Measurements from ENCODE around the gene SCN2B. TPM values are rescaled to one million over a fixed set of nuclear protein-coding genes. Genes with fewer than 3 reads are reported as not detected.

Gene SCN2B
- total RNA-seq, 1 donor from 2014 or later, result 2.8 TPM

- H3K27ac Mint-ChIP-seq, result no peak overlapping the region
- H3K27me3 Mint-ChIP-seq, result peaks cover 75% of the 10 kb centered on the region
- no peak overlapping the region for H3K4me3 Mint-ChIP-seq
- no peak for DNase-seq (ENCODE audit: extremely low spot score, unreplicated experiment)
- no peaks in the 10 kb centered on the region for H3K9me3 Mint-ChIP-seq
- no peaks in the 10 kb centered on the region for H3K36me3 Mint-ChIP-seq
- no peak for TF ChIP-seq CTCF (conservative IDR thresholded peaks at IDR 0.05)
- no peaks in the 10 kb centered on the region for H3K4me1 Mint-ChIP-seq (ENCODE audit: unreplicated experiment)
Observed at GRCh38 chr11:118167253-118167652, 9.2 kb downstream of the SCN2B start.

- no peak for TF ChIP-seq CTCF (conservative IDR thresholded peaks at IDR 0.05)
- H3K36me3 Mint-ChIP-seq, result no peaks in the 10 kb centered on the region
- peaks cover 76% of the 10 kb centered on the region for H3K27me3 Mint-ChIP-seq
- no peak for DNase-seq (ENCODE audit: extremely low spot score, unreplicated experiment)
- no peaks in the 10 kb centered on the region for H3K4me1 Mint-ChIP-seq (ENCODE audit: unreplicated experiment)
- H3K9me3 Mint-ChIP-seq, result no peaks in the 10 kb centered on the region
- no peak overlapping the region for H3K4me3 Mint-ChIP-seq
- no peak overlapping the region for H3K27ac Mint-ChIP-seq
Observed at GRCh38 chr11:118166641-118167040, 9.8 kb downstream of the SCN2B start.

DNA sequence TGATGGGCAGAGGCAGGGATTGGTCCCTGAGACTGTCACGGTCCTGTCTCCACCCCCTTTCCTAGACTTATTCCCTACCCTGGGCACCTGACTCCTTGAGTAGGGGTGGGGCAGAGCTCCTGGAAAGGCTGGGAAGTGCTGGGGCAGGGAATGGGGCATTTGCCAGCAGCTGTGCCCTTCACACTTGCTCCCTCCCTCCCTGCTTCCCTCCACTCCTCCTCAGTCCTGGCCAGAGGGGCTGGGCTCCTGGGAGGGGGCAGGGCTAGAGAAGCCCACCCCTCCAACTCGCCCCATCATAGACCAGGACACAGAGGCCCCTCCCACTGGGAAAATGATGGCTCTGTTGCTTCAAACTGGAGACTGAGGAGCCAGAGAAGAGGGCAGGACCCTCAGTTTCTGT, 11.6 kb downstream of the SCN2B start:
- peaks cover 74% of the 10 kb centered on the region for H3K27me3 Mint-ChIP-seq
- no peaks in the 10 kb centered on the region for H3K4me1 Mint-ChIP-seq (ENCODE audit: unreplicated experiment)
- TF ChIP-seq CTCF (conservative IDR thresholded peaks at IDR 0.05), result no peak
- no peak for DNase-seq (ENCODE audit: extremely low spot score, unreplicated experiment)
- H3K27ac Mint-ChIP-seq, result no peak overlapping the region
- H3K4me3 Mint-ChIP-seq, result no peak overlapping the region
- H3K9me3 Mint-ChIP-seq, result no peaks in the 10 kb centered on the region
- H3K36me3 Mint-ChIP-seq, result no peaks in the 10 kb centered on the region

GRCh38 chr11:118163494-118163893, 12.9 kb downstream of the SCN2B start:
- Mint-ChIP-seq H3K27ac (no peak overlapping the region), H3K4me1 (ENCODE audit: unreplicated experiment) (no peaks in the 10 kb centered on the region), H3K36me3 (no peaks in the 10 kb centered on the region), H3K4me3 (no peak overlapping the region), H3K9me3 (no peaks in the 10 kb centered on the region), H3K27me3 (peaks cover 75% of the 10 kb centered on the region)
- no peak for DNase-seq (ENCODE audit: extremely low spot score, unreplicated experiment)
- no peak for TF ChIP-seq CTCF (conservative IDR thresholded peaks at IDR 0.05)

DNA sequence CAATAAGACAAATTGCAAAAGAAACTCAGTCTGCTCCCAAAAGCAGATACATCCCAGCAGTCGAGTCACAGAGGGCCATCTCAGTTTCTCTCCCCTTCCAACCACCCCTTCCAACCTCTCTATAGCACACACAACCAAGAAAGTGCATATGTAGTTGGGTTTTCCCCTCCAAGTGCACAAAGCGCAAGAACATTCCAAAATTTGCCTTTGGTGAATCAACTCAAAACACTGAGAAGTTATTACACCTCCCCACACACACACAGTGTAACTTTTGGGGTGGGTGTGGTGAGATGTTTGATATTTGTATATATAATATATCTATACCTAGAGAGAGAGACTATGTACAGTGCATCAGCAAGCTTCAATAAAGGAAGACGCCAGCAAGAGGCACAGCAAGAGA, 13.6 kb downstream of the SCN2B start:
- DNase-seq (ENCODE audit: extremely low spot score, unreplicated experiment), result no peak
- no peak overlapping the region for H3K4me3 Mint-ChIP-seq
- no peaks in the 10 kb centered on the region for H3K36me3 Mint-ChIP-seq
- no peaks in the 10 kb centered on the region for H3K9me3 Mint-ChIP-seq
- H3K4me1 Mint-ChIP-seq (ENCODE audit: unreplicated experiment), result no peaks in the 10 kb centered on the region
- no peak for TF ChIP-seq CTCF (conservative IDR thresholded peaks at IDR 0.05)
- peaks cover 76% of the 10 kb centered on the region for H3K27me3 Mint-ChIP-seq
- no peak overlapping the region for H3K27ac Mint-ChIP-seq

GRCh38 chr11:118161786-118162185, 14.7 kb downstream of the SCN2B start:
- no peaks in the 10 kb centered on the region for H3K36me3 Mint-ChIP-seq
- H3K27me3 Mint-ChIP-seq, result peaks cover 76% of the 10 kb centered on the region
- H3K27ac Mint-ChIP-seq, result no peak overlapping the region
- no peak overlapping the region for H3K4me3 Mint-ChIP-seq
- no peak for TF ChIP-seq CTCF (conservative IDR thresholded peaks at IDR 0.05)
- no peak for DNase-seq (ENCODE audit: extremely low spot score, unreplicated experiment)
- peaks cover 3% of the 10 kb centered on the region for H3K4me1 Mint-ChIP-seq (ENCODE audit: unreplicated experiment)
- H3K9me3 Mint-ChIP-seq, result no peaks in the 10 kb centered on the region

All from type B pancreatic cell (in vitro differentiated cells).